HG03432 (cell line): Measurements from ENCODE around the gene UBE2H.
"Not testable (repeated sequence)": the region's sequence is repeated elsewhere in the genome, so short reads cannot be mapped to it uniquely, and the experiment has no call there.

Experiments
- ATAC-seq: cut with Tn5 transposase; IDR thresholded peaks from one replicate; pipeline ENCODE4 v1.9.1; 2021; ENCODE audit warnings: mild to moderate bottlenecking, moderate library complexity; ENCODE audit not compliant: unreplicated experiment

The UBE2H gene

DNA sequence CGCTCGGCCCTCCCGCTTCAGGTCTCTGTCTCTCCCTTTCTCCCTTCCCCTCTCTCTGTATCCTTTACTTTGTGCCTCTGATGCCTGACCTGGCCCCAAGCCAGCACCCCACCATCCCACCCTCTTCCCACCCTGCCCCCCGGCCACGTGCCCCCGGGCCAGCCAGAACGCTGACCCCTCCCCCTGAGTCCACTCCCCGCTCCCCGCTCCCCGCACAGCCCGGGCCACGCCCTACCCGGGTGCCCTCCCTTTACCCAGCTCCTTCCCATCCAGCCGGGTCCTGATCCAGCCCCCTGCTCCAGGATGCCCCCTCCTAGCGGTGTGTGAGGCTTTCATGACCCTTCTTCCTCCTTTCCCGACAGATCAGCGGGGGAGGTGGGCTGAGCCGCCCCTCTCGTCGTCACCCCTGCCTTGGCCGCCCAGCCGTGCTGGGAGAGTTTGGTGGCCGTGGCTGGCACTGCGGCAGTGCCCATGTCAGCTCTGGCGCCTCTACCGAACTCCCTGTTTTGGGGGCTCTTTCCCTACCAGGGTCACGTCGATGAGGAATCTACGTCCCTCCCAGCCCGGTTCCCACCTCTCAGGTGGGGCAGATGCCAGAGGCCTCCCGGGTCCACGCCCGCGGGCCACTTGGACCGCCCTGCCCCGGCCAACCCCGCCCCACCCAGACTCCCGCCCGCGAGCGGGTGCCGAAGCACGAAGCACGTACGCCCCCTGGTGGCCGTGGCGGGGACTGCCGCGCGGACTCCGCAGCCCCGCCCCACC is 127.4 kb downstream of the UBE2H start:
- peak; percentile 70 for ATAC-seq

GRCh38 chr7:129824291-129825208 is 128.2 kb downstream of the UBE2H start:
- ATAC-seq = peak; percentile 49

DNA sequence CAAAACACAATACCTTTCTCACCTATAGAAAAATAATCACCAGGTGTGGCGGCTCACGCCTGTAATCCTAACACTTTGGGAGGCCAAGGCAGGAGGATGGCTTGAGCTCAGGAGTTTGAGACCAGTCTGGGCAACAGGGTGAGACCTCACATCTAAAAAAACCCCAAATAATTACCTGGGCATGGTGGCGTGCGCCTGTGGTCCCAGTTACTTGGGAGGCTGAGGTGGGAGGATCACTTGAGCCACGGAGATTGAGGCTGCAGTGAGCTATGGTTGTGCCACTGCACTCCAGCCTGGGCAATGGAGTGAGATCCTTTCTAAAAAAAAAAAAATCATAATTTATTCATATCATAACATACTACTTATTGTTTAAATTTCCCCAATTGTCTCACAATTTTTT is 129.6 kb downstream of the UBE2H start:
- not testable (repeated sequence) for ATAC-seq

GRCh38 chr7:129821476-129821875 is 131.3 kb downstream of the UBE2H start:
- no peak for ATAC-seq

GRCh38 chr7:129816742-129817141 is 136.0 kb downstream of the UBE2H start:
- ATAC-seq = no peak

DNA sequence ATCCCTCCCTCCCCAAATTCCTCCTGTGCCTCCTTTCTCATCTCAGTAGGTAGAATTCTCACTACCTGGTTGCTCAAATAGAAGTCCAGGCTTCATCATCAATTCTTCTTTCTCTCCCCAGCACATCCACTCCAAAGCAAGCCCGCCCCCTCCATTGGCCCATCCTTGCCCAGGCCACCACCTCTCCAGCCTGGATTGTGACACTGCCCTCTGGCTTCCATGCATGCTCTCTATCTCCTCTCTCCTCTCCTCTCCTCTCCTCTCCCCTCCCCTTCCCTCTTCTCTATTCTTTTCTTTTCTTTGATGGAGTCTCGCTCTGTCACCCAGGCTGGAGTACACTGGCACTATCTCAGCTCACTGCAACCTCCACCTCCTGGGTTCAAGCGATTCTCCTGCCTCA is 144.9 kb downstream of the UBE2H start:
- no peak for ATAC-seq

DNA sequence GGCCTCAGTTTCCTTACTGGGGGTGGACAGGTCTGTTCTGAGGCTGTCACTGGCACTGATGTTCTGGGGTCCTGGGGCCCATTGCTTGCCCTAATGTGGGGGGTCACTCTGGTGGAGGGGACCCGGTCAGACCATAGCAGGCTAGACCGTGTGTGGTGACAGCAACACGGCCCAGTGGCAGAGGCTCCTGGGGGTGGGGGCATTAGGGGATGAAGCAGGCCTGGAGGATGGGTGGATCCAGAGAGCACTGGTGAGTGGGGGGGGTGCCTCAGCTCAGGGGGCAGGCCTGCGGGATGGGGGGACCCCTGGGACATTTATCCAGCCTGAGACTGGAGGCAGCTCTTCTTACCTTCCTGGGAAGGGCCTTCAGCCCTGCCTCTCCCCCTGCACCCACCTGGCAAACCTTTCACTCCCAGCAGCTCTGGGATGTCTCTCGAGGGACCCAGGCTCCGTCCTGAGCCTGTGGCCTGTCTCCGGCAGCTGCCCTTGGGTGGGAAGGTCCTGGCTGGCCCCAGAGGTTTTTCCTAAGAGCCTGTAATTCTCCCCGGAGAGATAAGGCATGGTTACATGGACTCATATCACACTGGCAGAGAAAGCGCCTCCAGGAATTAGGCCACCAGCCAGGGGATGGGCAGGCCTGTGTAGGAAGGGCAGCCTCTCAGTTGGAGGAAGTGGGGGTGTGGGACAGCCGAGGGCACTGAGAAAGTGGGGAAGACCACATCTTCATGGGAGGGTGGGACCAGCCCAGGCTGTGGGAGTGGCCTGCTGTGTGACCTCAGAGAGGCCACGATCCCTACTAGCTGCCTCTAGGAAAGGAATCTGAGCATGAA is 147.7 kb downstream of the UBE2H start:
- ATAC-seq = no peak

- ATAC-seq = no peak
These were observed 148.5 kb downstream of the UBE2H start for GRCh38 chr7:129804111-129804889.

GRCh38 chr7:129803546-129804081 is 149.1 kb downstream of the UBE2H start:
- ATAC-seq = no peak

DNA sequence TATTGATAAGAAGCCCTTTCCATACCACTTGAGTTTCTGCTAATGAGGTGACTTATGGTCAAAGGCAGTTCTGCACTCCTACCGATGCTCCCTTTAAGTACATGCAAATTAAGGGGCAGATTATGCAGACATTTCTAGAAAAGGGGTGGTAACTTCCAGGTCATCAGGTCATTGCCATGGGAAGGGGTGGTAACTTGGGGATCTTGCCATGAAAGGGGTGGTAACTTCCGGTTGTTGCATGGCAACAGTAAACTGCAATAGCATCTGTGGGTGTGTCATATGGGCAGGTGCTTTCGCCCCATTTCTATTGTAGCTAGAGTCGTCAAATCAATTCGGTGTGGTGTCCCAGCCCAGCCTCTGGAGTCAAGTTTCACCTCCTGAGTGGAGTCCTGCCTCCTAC is 150.9 kb downstream of the UBE2H start:
- no peak for ATAC-seq

- ATAC-seq = no peak
These were observed 151.9 kb downstream of the UBE2H start for GRCh38 chr7:129800901-129801300.

DNA sequence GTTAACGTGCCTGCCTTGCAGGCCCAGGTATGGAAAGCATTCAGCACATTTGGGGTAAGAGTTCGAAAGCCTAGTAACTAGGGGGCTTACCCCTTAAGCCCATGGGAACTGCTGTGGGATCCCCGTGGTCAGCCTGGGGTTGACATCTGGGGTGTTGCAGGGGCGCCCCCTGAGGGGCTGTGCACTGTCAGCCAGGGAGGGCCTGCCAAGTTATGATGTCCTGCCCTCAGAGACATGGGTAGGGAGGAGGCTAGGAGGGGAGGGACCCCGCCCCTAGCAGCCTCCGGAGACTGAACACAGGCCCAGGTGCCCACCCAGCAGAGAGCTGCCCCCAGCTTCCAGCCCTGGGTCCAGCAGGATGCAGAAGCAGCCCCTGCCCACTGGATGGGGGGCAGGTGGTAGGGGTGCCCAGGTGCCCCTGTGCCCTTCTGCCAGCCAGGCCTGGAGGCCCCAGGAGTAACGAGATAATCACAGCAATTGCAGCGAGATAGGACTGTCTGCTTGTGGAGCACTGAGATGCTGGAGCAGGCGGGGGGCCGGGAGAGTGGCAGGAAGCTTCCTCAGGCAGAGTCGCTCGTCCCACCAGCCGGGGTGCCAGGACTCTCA is 153.3 kb downstream of the UBE2H start:
- no peak for ATAC-seq

GRCh38 chr7:129798616-129799349 is 154.0 kb downstream of the UBE2H start:
- no peak for ATAC-seq

GRCh38 chr7:129797214-129797789 is 155.5 kb downstream of the UBE2H start:
- no peak for ATAC-seq

DNA sequence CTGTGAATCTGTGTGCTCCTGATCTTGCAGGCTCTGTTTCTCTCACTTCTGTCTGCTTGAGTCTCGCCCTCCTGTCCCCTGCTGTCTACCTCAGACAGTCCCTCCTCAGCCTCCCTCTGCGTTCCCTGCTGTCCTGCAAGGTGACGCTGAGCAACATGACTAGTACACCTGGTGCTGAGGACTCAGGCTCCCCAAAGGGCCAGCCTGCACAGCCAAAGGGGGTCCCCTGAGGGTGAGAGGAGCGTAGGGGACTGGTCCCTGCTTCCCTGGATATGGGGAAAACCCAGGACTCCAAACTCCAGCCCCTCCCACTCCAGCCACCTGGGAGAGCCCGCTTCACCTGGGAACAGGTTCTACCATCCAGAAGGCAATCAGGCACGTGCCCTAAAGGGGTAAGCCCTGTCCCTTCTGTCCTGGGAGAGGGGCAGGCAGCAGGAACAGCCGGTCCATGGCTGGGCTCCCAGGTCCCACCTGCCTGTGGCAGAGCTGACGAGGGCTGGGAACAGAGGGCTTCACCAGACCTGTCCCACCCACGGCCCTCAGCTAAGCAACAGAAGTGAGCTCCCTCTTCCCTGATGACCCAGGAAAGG is 156.5 kb downstream of the UBE2H start:
- no peak for ATAC-seq

GRCh38 chr7:129794461-129794860 is 158.3 kb downstream of the UBE2H start:
- ATAC-seq = not testable (repeated sequence)

DNA sequence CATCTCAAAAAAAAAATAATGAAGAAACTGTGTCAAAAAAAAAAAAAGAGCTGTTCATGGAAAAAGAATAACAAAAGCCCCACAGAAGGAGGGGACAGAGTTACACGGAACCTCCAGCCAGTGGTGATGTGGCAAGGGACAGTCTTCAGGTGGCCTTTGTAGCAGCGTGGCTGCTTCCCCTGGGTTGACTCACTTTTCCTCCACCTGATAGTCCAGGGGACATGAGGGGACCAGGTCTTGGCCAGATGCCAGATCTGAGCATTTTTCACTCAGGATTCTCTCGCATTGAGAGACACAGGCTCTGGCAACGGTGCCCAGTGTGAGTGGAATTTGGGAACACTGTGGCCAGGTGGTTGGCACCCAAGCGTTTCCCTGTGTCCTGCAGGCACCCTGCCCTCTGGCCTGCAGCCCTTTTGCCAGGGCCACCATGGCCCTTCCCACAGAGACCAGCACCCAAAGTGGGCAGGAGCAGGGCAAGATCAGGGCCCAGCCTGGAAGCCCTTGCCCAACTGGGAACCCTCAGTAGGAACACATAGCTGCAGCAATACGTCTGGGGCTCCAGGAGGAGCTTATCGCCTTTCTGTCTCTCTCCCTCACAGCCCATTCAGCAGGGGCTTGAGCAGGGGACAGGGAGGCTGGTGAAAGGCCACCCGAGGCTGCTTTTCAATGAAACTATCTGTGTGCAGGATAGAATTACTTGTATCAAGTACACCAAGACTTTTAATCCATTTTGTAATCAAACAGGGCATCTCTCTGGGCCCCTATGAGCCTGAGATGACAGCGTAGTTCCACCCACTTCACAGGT is 159.1 kb downstream of the UBE2H start:
- no peak for ATAC-seq
